ENCODE results near the gene UBE2I. TPM values are rescaled to one million over a fixed set of nuclear protein-coding genes. Genes with fewer than 3 reads are reported as not detected.

Gene UBE2I
- total and polyA plus RNA-seq, 2 donors from 2014 or later: 62.2 to 97.1 TPM

DNA sequence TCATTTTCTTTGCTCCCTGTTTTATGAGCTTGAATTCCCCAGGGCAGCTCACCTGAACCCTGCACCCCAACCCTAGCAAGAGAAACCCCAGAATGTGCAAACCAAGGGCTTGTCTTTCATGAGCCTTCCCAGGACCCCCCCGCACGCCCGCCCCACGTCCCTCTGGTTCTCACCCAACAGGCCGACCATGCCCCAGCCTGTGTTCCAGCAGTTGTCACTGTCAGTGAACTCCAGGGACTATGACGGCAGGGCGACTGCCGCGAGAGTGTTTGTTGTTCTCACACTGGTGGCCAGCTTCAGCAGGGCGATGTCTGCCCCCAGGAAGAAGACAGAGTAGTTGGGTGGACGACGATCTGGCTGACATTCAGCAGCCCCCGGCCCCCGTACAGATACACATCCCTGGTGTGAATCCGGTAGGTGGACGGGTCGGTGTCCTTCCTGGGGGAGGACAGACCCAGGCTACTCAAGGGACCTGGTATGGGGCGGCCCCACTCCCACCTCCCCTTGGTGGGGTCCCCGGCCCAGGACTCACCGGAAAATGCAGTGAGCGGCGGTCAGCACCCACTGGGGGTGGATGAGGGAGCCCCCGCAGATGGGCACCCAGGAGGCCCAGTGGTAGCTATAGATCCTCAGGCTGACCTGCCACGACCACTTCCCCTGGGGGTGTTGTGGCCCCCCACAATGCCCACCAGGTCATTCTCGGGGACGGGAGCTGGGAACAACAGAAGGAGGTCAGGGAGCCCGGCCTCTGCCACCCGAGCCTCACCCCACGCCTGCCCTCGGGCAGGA, 33.5 kb upstream of the UBE2I start:
- H3K9me3 ChIP-seq (ENCODE audit: control insufficient read depth in 2 of 3, insufficient read depth in 1 of 3, low read length in 3 of 3): no peaks in the 10 kb centered on the region
- FAIRE-seq (no peak), DNase-seq (peak in 1 of 5 donors; percentile 76)
- H3K4me1 ChIP-seq (ENCODE audit: control insufficient read depth in 2 of 3, insufficient read depth in 2 of 3, low read depth in 1 of 3, low read length in 3 of 3): peaks cover 0 to 4% (median 0%) of the 10 kb centered on the region in 3 donors
- no peak overlapping the region for H3K4me3 ChIP-seq (ENCODE audit: low read length in 3 of 3)
- intact Hi-C loops (cut with DNase I): no loop called here
- TF ChIP-seq, protein P1, sequence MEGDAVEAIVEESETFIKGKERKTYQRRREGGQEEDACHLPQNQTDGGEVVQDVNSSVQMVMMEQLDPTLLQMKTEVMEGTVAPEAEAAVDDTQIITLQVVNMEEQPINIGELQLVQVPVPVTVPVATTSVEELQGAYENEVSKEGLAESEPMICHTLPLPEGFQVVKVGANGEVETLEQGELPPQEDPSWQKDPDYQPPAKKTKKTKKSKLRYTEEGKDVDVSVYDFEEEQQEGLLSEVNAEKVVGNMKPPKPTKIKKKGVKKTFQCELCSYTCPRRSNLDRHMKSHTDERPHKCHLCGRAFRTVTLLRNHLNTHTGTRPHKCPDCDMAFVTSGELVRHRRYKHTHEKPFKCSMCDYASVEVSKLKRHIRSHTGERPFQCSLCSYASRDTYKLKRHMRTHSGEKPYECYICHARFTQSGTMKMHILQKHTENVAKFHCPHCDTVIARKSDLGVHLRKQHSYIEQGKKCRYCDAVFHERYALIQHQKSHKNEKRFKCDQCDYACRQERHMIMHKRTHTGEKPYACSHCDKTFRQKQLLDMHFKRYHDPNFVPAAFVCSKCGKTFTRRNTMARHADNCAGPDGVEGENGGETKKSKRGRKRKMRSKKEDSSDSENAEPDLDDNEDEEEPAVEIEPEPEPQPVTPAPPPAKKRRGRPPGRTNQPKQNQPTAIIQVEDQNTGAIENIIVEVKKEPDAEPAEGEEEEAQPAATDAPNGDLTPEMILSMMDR (IDR thresholded peaks at IDR 0.05; ENCODE audit: borderline replicate concordance, extremely low read depth, insufficient read depth): no peak
- H3K27me3 ChIP-seq (ENCODE audit: control insufficient read depth, insufficient read depth, low read length): no peaks in the 10 kb centered on the region
- no peaks in the 10 kb centered on the region for H3K36me3 ChIP-seq (ENCODE audit: control insufficient read depth in 2 of 3, insufficient read depth in 3 of 3, low read length in 3 of 3)
- H3K9ac ChIP-seq (ENCODE audit: low read length in 3 of 3): no peak overlapping the region
- no peak overlapping the region for H3K27ac ChIP-seq (ENCODE audit: low read depth in 2 of 2, low read length in 2 of 2)

GRCh38 chr16:1276580-1276878, 32.9 kb upstream of the UBE2I start:
- Histone ChIP-seq H3K4me3 (ENCODE audit: low read length in 3 of 3) (no peak overlapping the region), H3K4me1 (ENCODE audit: control insufficient read depth in 2 of 3, insufficient read depth in 2 of 3, low read depth in 1 of 3, low read length in 3 of 3) (peaks cover 0 to under 1% (median 0%) of the 10 kb centered on the region in 3 donors), H3K9me3 (ENCODE audit: control insufficient read depth in 2 of 3, insufficient read depth in 1 of 3, low read length in 3 of 3) (no peaks in the 10 kb centered on the region), H3K9ac (ENCODE audit: low read length in 3 of 3) (no peak overlapping the region), H3K36me3 (ENCODE audit: control insufficient read depth in 2 of 3, insufficient read depth in 3 of 3, low read length in 3 of 3) (no peaks in the 10 kb centered on the region), H3K27me3 (ENCODE audit: control insufficient read depth, insufficient read depth, low read length) (no peaks in the 10 kb centered on the region), H3K27ac (ENCODE audit: low read depth in 2 of 2, low read length in 2 of 2) (no peak overlapping the region)
- FAIRE-seq (no peak), DNase-seq (no peak)
- intact Hi-C loops (cut with DNase I): no loop called here
- TF ChIP-seq, protein P1 (IDR thresholded peaks at IDR 0.05; ENCODE audit: borderline replicate concordance, extremely low read depth, insufficient read depth): no peak

- DNase-seq (no peak), FAIRE-seq (no peak)
- Histone ChIP-seq H3K9me3 (ENCODE audit: control insufficient read depth in 2 of 3, insufficient read depth in 1 of 3, low read length in 3 of 3) (no peaks in the 10 kb centered on the region), H3K27ac (ENCODE audit: low read depth in 2 of 2, low read length in 2 of 2) (no peak overlapping the region), H3K9ac (ENCODE audit: low read length in 3 of 3) (no peak overlapping the region), H3K4me1 (ENCODE audit: control insufficient read depth in 2 of 3, insufficient read depth in 2 of 3, low read depth in 1 of 3, low read length in 3 of 3) (no peaks in the 10 kb centered on the region), H3K36me3 (ENCODE audit: control insufficient read depth in 2 of 3, insufficient read depth in 3 of 3, low read length in 3 of 3) (no peaks in the 10 kb centered on the region), H3K27me3 (ENCODE audit: control insufficient read depth, insufficient read depth, low read length) (no peaks in the 10 kb centered on the region), H3K4me3 (ENCODE audit: low read length in 3 of 3) (no peak overlapping the region)
- intact Hi-C loops (cut with DNase I): no loop called here
- TF ChIP-seq, protein P1 (IDR thresholded peaks at IDR 0.05; ENCODE audit: borderline replicate concordance, extremely low read depth, insufficient read depth): no peak
Measured at GRCh38 chr16:1277151-1277598, 32.3 kb upstream of the UBE2I start.
